Measurements from ENCODE around the gene OCRL.

The OCRL gene

DNA sequence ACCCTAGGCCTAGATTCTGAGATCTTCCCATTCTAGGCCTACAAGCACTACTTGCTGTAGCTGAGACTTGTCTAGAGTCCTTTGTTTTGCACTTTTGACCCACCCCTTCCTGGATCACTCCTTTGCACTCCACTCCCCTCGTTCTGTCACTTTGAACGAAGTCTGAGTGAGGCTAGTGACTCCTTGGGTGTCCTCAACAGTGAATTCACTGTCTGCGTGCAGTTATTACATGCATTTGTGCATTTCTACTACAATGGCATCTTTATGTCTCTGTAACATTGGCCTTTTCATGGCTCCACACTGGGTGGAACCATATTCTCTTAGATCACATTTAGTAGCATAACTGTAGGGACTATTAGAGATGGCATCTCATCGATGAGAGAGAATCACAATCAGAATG is 50.5 kb downstream of the OCRL start:
- no peak for DNase-seq

DNA sequence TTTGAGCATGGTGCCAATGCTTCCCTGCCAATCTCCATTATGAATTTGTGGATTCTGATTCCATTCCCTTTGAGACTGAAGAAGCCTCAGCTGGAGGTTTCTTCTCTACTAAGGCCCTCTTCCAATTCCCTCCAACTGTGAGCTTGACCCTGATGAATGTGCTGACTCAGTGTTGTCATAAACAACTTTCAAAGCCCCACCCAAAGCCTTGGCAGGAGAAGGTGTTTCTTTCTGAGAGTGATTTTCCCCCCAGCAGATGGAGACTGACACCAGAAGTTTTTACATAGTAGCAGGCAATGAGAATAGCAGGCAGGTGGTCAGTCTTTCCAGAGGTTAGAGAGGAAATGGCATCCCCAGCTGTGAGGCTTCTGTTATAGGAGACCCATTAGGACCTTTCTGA is 53.1 kb downstream of the OCRL start:
- DNase-seq, result no peak

DNA sequence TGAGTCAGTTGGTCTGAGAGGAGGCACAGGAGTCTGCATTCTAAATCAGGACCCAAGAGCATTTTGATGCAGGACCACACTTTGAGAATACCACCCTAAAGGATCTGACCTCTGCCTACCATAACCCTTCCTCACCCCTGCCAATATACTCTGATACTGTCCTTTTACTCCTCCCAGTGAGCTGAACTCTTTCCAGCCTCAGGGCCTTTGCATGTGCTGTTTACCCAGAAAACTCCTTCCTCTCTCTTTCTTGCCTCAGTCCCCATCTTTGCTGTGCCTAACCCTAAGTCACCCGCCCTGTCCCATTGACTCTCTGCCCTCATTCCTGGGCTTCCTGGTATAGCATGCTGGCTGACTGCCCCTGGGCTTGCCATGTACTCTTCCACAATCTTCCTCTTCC is 54.7 kb downstream of the OCRL start:
- no peak for DNase-seq

DNA sequence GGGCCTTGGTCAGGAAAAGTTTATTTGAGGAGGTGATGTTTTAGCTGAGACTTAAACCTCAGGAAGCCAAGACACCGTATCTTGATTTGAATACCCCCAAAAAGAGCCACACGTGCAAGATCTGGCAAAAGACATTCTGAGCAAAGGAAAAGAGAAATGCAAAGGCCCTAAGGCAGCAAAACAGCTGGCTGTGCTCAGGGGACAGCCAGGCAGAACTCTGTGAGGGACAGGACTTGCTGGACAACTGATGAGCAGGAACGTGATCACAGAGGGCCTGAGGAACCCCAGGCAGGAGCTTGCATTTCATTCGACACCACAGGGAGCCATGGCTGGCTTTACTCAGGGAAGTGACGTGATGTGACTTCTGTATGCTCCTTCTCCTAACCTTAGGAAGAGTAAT is 56.0 kb downstream of the OCRL start:
- DNase-seq, result no peak

DNA sequence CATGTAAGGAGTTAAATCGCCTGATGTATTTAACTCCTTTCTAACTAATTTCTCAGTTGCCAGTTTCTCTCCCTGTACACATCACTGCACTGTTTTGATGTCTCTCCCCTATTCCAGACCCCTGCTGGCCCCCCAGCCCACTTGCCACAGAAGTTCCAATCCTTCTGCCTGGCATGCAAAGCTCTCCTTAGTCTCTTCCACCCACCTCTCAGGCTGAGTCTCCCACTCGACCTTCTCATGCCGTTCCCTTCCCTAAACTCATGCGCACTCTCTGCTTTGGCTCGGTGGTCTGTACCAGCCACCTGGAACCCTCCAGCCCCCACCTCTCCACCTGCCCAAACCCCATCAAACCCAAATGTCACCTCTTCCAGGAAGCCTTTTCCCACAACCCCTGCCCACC is 57.8 kb downstream of the OCRL start:
- DNase-seq, result no peak

DNA sequence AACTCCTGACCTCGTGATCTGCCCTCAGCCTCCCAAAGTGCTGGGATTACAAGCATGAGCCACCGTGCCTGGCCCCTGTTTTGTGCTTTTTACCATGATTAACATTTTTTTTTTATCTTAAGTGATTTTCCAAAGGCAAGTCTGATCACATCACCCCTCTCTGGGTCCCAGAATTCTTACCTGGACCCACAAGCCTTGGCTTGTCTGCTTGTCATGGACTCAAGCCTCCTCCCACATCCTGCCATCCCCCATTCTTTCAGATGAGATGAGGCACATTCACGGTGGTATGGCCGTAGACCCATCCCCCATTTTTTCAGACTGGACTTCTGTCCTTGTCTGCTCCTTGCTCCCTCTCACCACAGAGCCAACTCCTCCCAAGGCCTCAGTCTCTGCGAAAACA is 59.4 kb downstream of the OCRL start:
- DNase-seq, result no peak

DNA sequence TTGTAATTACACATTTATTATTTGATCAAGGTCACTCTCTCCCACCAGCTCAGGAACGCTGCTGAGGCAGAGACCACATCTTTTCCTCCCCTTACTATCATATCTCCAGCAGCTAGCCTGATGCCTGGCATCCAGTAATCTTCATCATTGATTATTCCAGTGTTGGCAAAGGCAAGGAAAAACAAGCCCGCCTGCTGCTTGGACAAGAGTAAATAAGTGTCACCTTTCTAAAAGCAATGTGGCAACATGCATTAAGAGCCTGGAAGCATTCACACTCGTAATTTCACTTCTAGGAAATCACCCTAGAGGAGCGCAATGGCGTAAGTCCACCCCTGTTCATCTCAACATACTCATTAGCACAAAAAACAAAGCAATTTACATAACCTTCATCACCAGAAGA is 59.9 kb downstream of the OCRL start:
- DNase-seq, result no peak

DNA sequence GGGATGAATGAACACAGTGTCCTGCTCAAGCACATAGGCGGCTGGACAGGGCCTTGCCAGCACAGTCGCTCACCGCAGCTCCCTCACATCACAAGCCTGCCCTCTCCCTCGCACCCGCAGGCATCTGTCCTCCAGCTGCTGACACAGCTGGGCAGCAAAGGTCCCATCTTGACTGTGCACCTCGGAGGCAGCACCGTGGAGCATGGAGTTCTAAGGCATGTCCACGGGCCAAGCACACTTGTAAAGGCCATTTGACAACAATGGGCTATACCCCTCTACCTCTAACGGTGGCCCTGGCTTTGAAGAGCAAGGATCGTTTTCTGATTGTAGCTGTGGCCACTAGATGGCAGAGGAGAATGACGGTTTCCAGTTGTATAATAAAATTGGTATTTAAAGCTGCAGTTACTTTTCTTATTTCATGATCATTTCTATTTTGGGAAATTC is 60.9 kb downstream of the OCRL start:
- peak; percentile 23 for DNase-seq

DNA sequence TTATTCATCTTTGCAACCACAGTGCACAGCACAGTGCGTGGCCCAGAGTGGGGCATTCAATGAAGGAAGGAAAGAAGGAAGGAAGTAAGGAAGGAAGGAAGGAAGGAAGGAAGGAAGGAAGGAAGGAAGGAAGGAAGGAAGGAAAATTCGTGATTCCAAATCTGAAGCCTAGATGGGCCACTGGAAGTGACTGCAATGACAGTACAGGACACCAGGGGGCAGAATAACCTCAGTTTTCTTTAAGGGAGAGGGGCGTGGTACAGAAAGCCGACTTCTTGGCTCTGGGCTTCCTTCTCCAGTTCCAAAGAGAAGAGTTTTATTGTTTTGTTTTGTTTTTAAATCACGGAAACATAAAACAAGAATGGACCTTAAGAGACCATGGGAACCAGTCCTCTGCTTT is 66.9 kb downstream of the OCRL start:
- peak; percentile 64 for DNase-seq

DNA sequence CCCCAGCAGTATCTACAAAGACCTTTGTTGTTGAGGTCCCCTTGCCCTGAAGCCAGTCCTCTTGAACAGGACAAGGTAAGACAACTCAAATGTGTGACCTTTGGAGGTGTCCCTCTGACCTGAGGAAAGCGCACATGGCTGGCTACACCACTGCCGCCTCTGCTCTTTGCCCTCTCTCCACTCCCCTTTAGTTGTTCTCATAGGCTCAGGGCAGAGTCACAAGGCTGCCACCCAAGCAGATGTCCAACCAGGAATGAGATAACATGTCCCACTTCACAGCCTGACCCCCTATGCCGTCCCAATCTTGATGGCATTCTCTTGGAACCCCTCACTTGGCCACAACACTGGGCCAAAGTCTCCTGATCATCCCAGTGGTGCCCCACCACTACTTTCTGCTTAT is 68.4 kb downstream of the OCRL start:
- no peak for DNase-seq

DNA sequence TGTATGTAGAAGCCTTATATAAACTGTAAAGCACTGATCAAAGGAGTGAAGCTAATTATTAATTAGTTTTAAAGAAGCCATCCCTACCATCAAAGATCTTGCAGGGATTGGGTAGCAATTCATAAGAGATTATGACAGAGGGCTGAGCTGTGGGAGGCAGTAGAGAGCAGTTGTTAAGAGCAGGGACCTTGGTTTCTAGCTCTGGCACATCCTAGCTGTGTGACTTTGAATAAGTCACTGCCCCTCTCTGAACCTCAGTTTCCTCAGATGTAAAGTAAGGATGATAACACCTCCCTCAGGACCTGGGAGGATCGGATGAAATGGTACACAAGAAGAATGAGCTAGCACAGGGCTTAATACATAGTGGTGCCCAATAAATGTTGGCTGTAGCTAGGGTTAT is 69.3 kb downstream of the OCRL start:
- DNase-seq, result no peak

DNA sequence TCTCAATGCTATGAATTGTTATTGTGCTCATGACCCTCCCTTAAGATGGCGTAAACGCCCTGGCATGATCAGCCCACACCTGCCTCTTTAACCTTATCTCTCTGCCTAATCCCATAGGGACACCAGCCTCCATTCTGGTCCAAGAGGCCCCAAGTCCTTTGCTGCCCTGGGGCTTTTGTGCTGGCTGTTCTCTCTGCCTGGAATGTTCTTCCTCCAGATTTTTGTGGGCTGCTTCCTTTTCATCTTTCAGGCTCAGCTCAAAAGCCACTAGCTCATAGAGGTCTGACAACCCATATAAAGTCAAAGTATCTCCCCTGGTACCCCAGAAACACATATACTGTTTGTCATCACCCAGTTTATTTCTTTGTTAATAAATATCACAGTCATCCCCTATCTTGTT is 72.3 kb downstream of the OCRL start:
- no peak for DNase-seq

DNA sequence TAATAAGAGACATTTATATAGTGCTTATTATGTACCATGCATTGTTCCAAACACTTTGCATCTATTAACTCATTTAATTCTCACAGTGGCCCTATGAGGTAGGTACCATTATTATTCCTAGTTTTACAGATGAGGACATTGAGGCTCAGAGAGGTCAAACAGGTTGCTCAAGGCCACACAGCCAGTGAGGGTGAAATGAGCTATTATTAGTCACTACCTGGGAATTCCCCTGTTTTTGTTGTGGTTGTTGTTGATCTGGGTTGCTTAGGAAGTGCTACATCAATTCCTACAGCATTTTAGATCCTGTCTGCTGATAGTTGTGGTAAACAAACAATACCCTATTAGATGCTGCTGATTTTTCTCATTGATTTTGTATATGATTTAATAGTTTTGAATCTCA is 73.5 kb downstream of the OCRL start:
- DNase-seq, result no peak

DNA sequence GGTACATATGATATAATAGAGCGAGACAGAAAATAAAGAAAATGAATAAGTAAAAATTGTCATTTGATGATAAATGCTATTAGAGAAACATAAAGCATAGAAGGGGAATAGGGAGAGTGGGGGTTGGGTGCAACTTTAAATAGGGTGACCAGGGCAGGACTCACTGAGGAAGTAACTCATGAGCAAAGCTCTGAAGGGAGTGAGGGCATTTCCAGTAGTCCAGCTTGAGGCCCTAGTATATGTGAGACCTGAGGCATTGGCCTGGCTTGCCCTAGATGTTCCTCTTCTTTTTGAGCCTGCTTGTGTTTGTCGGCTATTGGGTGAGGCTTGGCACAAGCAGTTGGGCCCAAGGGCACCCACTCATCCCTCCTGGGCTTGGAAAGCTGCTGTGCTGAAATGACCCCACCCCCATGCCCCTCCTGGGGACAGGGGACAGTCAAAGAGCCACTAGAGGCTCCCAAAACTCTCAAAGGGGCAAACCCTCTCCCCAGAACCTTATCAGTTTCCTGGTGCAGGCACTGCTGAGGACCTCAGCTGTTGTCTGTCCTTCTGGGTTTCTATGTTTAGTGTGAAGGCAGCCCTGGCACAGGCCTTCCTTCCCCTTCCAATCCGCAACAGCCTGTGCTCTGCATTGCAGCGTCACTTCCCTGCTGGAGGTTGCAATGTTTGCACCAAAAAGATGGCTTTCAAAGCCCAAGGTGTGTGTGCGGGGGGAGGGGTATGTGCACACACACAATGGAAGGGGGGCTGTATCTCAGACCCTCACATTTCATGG is 74.6 kb downstream of the OCRL start:
- no peak for DNase-seq

DNA sequence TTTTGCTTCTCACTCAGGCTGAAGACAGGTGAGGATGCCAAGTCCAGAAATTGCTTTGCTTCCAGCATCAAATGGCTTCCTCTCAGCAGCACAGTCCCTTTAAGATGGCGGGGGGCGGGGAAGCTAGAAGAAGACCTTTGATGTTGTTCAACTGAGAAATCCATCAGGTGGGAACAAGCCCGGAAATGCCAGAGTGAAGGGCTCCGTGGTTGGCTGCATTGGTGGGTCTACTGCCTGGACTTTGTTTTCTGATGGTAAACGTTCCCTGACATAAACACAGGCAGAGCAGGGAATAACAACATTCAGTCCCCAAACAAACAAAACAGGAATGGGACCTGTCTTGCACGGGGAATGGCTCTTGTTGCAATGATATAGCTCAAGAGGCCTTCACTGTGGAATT is 77.4 kb downstream of the OCRL start:
- DNase-seq, result no peak

DNA sequence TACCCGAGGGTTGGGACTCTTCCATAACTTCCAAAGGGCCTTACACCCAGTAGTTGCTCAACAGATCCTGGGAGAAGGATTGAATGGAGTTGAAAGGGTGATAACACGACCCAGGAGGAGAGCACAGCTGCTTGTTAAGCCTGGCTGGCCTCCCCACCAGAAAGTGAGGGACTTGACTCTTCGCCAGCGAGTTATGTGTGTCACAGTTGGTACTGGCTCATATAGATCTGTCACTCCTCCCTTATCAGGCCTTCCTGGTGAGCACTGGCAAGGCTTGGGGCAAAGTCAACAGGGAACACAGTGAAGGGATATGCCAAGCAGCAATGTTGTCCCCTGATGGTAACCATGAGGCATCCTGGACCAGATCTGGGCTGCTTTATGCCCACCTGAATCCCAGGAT is 78.9 kb downstream of the OCRL start:
- no peak for DNase-seq

DNA sequence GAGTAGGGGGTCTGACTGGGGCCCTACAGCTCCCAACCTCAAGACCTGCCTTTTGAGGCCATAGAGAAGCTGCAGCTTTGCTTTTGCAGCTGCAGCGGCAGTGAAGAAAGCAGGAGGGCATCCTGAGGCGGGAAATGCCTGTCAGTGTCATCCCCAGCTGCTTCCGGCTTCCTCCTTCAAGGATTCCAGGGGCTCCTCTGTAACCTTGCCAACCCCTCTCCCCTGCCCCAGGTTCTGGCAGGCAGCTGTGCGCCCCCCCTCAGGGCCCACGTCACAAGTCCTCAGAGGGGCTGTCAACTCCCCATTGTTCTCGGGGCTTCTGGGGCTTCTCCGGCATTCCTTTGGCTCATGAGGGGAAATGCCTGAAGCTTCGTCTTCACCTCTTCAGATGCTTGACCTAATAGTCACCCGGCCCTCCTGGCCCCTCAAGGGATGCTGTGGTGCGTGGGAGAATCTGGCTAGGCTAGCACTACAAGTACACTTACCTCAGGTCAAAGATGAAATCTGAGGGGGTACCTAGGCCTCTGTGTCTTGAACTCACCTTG is 82.8 kb downstream of the OCRL start:
- DNase-seq, result no peak

DNA sequence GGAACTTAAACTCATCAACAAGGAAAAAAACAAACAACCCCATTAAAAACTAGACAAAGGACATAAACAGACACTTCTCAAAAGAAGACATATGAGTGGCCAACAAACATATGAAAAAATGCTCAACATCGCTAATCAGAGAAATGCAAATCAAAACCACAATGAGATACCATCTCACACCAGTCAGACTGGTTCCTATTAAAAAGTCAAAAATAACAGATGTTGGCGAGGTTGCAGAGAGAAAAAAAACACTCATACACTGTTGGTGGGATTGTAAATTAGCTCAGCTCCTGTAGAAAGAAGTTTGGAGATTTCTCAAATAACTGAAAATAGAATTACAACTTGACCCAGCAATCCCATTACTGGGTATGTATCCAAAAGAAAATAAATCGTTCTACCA is 86.0 kb downstream of the OCRL start:
- DNase-seq, result no peak

DNA sequence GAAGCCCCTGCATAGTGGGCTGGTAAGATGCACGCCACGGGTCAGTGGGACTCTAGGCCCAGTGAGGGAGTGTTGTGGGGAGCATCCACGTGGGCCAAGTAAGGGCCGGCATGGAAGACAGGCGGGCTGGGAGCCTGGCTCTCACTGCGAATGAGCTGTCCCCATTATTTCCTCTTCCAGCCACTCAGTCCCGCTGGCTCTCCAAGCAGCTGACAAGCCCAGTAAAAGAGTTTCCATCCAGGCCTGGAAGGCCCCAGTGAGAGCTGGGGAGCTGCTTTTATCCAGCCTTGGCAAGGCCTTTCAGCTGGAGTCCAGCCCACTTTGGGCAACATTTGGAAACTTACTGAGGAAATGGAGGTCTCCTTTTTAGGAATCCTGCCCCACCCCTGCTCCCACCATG is 89.8 kb downstream of the OCRL start:
- DNase-seq, result no peak

DNA sequence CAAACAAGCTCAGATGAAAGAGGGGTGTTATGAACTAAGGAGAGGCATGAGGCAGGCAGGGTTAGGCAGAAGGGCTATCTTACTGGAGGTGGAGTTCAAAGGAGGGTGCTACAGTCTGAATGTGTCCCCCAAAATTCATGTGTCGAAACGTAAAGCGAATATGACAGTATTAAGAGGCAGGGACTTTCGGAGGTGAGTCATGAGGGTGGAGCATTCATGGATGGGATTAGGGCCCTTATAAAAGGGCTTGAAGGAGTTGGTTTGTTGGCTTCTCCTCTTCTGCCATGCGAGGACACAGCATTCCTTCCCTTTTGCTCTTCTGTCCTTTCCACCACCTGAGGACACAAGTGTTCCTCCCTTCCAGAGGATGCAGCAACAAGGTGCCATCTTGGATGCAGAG is 91.8 kb downstream of the OCRL start:
- no peak for DNase-seq

DNA sequence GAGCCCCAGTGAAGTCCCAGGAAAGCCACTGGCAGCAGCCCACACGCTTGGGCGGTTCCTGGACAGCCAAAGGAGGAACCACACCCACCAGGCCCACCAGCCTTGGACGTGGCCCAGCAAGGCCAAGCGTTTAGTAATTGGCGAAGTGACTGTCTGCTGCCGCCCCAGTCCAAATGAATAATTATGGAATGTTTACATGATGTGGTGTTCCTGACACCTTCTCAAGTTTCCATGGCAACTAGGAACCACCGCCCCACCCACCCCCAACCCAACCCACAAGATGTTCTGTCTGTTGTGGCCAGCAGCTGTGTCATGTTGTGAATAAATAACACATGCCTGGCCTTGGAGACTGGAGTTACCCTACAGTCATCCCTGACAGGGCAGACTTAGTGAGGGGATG is 92.4 kb downstream of the OCRL start:
- DNase-seq, result no peak

DNA sequence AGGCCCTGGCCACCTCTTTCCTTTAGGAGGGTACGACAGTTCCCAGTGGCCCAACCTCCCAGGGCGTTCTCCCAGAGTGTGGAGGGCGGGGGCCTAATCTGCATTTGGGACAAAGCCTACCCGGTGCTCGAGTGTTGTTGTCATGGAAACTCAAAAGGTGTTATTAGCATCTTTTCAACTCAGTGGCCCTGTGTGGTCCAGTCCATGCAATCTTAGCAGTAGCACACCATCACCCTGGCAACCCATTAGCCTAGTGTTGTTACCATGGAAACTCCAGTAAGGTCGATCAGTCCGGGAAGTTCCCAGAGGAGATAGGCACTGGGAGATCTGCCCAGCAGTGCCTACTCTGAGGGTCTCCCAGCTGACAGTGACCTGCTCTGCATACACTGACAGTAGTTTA is 94.5 kb downstream of the OCRL start:
- DNase-seq, result no peak

DNA sequence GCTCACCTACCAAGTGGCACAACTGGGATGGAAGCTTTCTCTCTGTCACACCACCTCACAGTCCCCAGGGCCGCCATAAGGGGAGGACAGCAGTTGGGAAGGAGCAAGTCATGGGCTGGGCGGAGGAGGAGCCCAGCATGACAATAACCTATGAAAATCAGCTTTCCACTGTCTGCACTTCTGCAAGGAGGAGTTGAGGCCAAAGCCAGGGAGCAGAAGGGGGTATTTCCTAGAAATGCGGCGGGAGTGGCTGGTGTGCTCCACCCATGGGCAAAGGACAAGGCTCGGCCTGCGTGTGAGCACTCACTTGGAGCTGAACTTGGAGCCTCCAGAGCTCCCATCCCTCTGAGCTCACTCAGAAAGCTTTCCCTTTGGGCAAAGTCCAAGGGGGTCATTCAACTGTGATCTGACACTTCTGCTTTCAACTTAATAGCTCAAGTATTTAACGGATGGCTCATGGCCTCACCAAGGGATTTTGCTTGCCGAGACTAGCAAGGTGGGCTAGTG is 96.2 kb downstream of the OCRL start:
- DNase-seq, result no peak

DNA sequence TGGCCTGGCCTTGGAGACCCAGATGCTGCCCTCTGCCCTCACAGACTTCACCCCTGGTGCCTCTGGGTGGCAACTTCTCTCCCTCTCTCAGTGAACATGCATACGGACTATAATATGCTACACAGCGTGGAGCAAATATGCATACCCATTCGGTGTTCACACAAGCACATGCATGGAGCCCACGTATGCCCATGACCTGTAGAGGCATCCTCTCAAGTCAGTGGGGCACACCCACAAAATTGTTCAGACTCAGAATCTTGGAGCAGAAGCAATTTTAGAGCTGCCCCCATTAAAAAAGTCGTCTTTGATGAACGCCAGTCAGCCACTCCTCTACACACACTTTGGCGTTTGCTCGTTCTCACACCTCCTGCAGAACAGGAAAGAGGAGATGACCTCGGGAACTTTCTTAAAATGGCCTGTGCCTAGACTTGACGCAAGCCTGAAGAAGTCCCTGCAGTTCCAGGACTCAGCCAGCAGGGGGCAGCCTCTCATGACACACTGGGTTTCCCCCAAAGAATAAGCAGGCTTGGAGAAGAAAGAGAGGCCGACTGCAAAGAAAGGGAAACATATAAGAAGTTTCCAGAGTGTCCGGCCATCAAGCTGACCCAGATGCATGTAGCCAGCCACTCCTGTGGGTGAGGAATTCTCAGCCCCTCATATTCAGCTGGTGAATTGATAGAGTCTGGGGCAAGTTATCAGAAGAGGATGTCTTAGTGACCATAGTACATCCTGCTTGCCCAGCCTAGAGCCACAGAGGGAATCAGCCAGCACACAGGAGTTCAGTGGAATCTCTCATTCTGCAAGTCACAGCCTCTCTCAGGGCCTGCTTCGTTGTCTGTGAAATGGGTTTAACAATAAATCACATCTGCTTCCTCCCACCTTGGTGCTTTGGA is 97.4 kb downstream of the OCRL start:
- DNase-seq, result peak; percentile 80
